Activated naive CD8-positive, alpha-beta T cell treated with anti-CD3 and anti-CD28 coated beads, Interleukin-2, amount 50 U/mL, for 24 hours (primary cell): ENCODE measurements around the gene AGBL1.

Source experiments
- ATAC-seq: fragments of 150-1000 bp; cut with Tn5 transposase; one replicate; pipeline ENCODE4 v1.10.0; 2021
- DNase-seq: peaks from one replicate; pipeline ENCODE4 v3.0.0; 2021
- H3K27ac Mint-ChIP-seq: one replicate; pipeline ENCODE4 v1.8.0; 2021; ENCODE audit warnings: mild to moderate bottlenecking, mixed read lengths
- H3K27me3 Mint-ChIP-seq: one replicate; pipeline ENCODE4 v1.8.0; 2021; ENCODE audit warnings: mixed read lengths
- H3K36me3 Mint-ChIP-seq: one replicate; pipeline ENCODE4 v1.8.0; 2021; ENCODE audit warnings: low read depth, mixed read lengths
- H3K4me1 Mint-ChIP-seq: one replicate; pipeline ENCODE4 v1.8.0; 2021; ENCODE audit warnings: mixed read lengths
- H3K4me3 Mint-ChIP-seq: one replicate; pipeline ENCODE4 v1.8.0; 2021; ENCODE audit warnings: mild to moderate bottlenecking, moderate library complexity, mixed read lengths
- H3K9me3 Mint-ChIP-seq: one replicate; pipeline ENCODE4 v1.8.0; 2021; ENCODE audit warnings: mixed read lengths

AGBL1 gene

GRCh38 chr15:86327230-86327865, 247.7 kb downstream of the AGBL1 start:
- H3K4me3 Mint-ChIP-seq = no peak overlapping the region
- H3K4me1 Mint-ChIP-seq = no peaks in the 10 kb centered on the region
- H3K27me3 Mint-ChIP-seq = peaks cover 9% of the 10 kb centered on the region
- no peaks in the 10 kb centered on the region for H3K36me3 Mint-ChIP-seq
- peaks cover 13% of the 10 kb centered on the region for H3K9me3 Mint-ChIP-seq
- H3K27ac Mint-ChIP-seq = no peak overlapping the region
- ATAC-seq (no peak), DNase-seq (no peak)

GRCh38 chr15:86328658-86329057, 249.0 kb downstream of the AGBL1 start:
- H3K36me3 Mint-ChIP-seq = no peaks in the 10 kb centered on the region
- ATAC-seq = no peak
- no peak overlapping the region for H3K4me3 Mint-ChIP-seq
- no peak for DNase-seq
- H3K4me1 Mint-ChIP-seq = no peaks in the 10 kb centered on the region
- H3K27me3 Mint-ChIP-seq = peaks cover 9% of the 10 kb centered on the region
- peaks cover 13% of the 10 kb centered on the region for H3K9me3 Mint-ChIP-seq
- H3K27ac Mint-ChIP-seq = no peak overlapping the region

- no peak for DNase-seq
- no peak for ATAC-seq
- peaks cover 13% of the 10 kb centered on the region for H3K9me3 Mint-ChIP-seq
- H3K4me3 Mint-ChIP-seq = no peak overlapping the region
- H3K27ac Mint-ChIP-seq = no peak overlapping the region
- peaks cover 9% of the 10 kb centered on the region for H3K27me3 Mint-ChIP-seq
- H3K36me3 Mint-ChIP-seq = no peaks in the 10 kb centered on the region
- H3K4me1 Mint-ChIP-seq = no peaks in the 10 kb centered on the region
Observed at GRCh38 chr15:86329311-86330013, 249.8 kb downstream of the AGBL1 start.

GRCh38 chr15:86333819-86334218, 254.1 kb downstream of the AGBL1 start:
- no peaks in the 10 kb centered on the region for H3K4me1 Mint-ChIP-seq
- H3K27ac Mint-ChIP-seq = no peak overlapping the region
- H3K4me3 Mint-ChIP-seq = no peak overlapping the region
- H3K36me3 Mint-ChIP-seq = no peaks in the 10 kb centered on the region
- DNase-seq = no peak
- H3K27me3 Mint-ChIP-seq = peaks cover 3% of the 10 kb centered on the region
- no peak for ATAC-seq
- H3K9me3 Mint-ChIP-seq = peaks cover 9% of the 10 kb centered on the region

GRCh38 chr15:86336051-86336788, 256.5 kb downstream of the AGBL1 start:
- Mint-ChIP-seq H3K4me3 (no peak overlapping the region), H3K9me3 (peaks cover 8% of the 10 kb centered on the region), H3K4me1 (no peaks in the 10 kb centered on the region), H3K36me3 (no peaks in the 10 kb centered on the region), H3K27ac (no peak overlapping the region), H3K27me3 (peaks cover 5% of the 10 kb centered on the region)
- peak; percentile 33 for ATAC-seq
- no peak for DNase-seq

- Mint-ChIP-seq H3K27ac (no peak overlapping the region), H3K4me3 (no peak overlapping the region), H3K27me3 (peaks cover 3% of the 10 kb centered on the region), H3K36me3 (no peaks in the 10 kb centered on the region), H3K4me1 (no peaks in the 10 kb centered on the region), H3K9me3 (no peaks in the 10 kb centered on the region)
- ATAC-seq = no peak
- DNase-seq = no peak
Observed at GRCh38 chr15:86337071-86337470, 257.4 kb downstream of the AGBL1 start.

- no peak for ATAC-seq
Observed at GRCh38 chr15:86347245-86347644, 267.6 kb downstream of the AGBL1 start.

GRCh38 chr15:86349565-86349964, 269.9 kb downstream of the AGBL1 start:
- no peaks in the 10 kb centered on the region for H3K9me3 Mint-ChIP-seq
- no peak overlapping the region for H3K4me3 Mint-ChIP-seq
- no peak overlapping the region for H3K27ac Mint-ChIP-seq
- DNase-seq = no peak
- ATAC-seq = no peak
- H3K27me3 Mint-ChIP-seq = no peaks in the 10 kb centered on the region
- H3K36me3 Mint-ChIP-seq = no peaks in the 10 kb centered on the region
- no peaks in the 10 kb centered on the region for H3K4me1 Mint-ChIP-seq

More at GRCh38 chr15:86347245-86347644, 267.6 kb downstream of the AGBL1 start:
- Mint-ChIP-seq H3K36me3 (no peaks in the 10 kb centered on the region), H3K9me3 (no peaks in the 10 kb centered on the region), H3K27ac (no peak overlapping the region), H3K4me1 (no peaks in the 10 kb centered on the region), H3K27me3 (no peaks in the 10 kb centered on the region), H3K4me3 (no peak overlapping the region)
- DNase-seq = no peak

- DNase-seq = no peak
- no peak for ATAC-seq
- Mint-ChIP-seq H3K9me3 (no peaks in the 10 kb centered on the region), H3K27ac (no peak overlapping the region), H3K27me3 (no peaks in the 10 kb centered on the region), H3K36me3 (no peaks in the 10 kb centered on the region), H3K4me3 (no peak overlapping the region), H3K4me1 (no peaks in the 10 kb centered on the region)
Observed at GRCh38 chr15:86353213-86353612, 273.5 kb downstream of the AGBL1 start.

GRCh38 chr15:86355361-86355760, 275.7 kb downstream of the AGBL1 start:
- Mint-ChIP-seq H3K4me1 (no peaks in the 10 kb centered on the region), H3K4me3 (no peak overlapping the region), H3K36me3 (no peaks in the 10 kb centered on the region), H3K27me3 (no peaks in the 10 kb centered on the region), H3K9me3 (no peaks in the 10 kb centered on the region), H3K27ac (no peak overlapping the region)
- ATAC-seq (no peak), DNase-seq (no peak)

- no peaks in the 10 kb centered on the region for H3K36me3 Mint-ChIP-seq
- H3K9me3 Mint-ChIP-seq = no peaks in the 10 kb centered on the region
- H3K27me3 Mint-ChIP-seq = no peaks in the 10 kb centered on the region
- no peak overlapping the region for H3K4me3 Mint-ChIP-seq
- no peaks in the 10 kb centered on the region for H3K4me1 Mint-ChIP-seq
- ATAC-seq = no peak
- H3K27ac Mint-ChIP-seq = no peak overlapping the region
- DNase-seq = no peak
Observed at GRCh38 chr15:86355801-86356200, 276.1 kb downstream of the AGBL1 start.

- peaks cover 7% of the 10 kb centered on the region for H3K27me3 Mint-ChIP-seq
- no peak overlapping the region for H3K4me3 Mint-ChIP-seq
- H3K36me3 Mint-ChIP-seq = no peaks in the 10 kb centered on the region
- ATAC-seq = peak; percentile 20
- peaks cover 17% of the 10 kb centered on the region for H3K9me3 Mint-ChIP-seq
- no peak overlapping the region for H3K27ac Mint-ChIP-seq
- no peak for DNase-seq
- no peaks in the 10 kb centered on the region for H3K4me1 Mint-ChIP-seq
Observed at GRCh38 chr15:86362555-86362954, 282.9 kb downstream of the AGBL1 start.

GRCh38 chr15:86373147-86373546, 293.5 kb downstream of the AGBL1 start:
- DNase-seq (no peak), ATAC-seq (no peak)
- H3K27me3 Mint-ChIP-seq = peaks cover 3% of the 10 kb centered on the region
- no peaks in the 10 kb centered on the region for H3K4me1 Mint-ChIP-seq
- peaks cover 8% of the 10 kb centered on the region for H3K9me3 Mint-ChIP-seq
- no peaks in the 10 kb centered on the region for H3K36me3 Mint-ChIP-seq
- no peak overlapping the region for H3K4me3 Mint-ChIP-seq
- H3K27ac Mint-ChIP-seq = no peak overlapping the region

GRCh38 chr15:86375733-86376280, 296.1 kb downstream of the AGBL1 start:
- Mint-ChIP-seq H3K27me3 (peaks cover 3% of the 10 kb centered on the region), H3K9me3 (no peaks in the 10 kb centered on the region), H3K36me3 (no peaks in the 10 kb centered on the region), H3K4me3 (no peak overlapping the region), H3K27ac (no peak overlapping the region), H3K4me1 (no peaks in the 10 kb centered on the region)
- no peak for DNase-seq
- no peak for ATAC-seq

- ATAC-seq (no peak), DNase-seq (no peak)
- H3K27ac Mint-ChIP-seq = no peak overlapping the region
- H3K36me3 Mint-ChIP-seq = no peaks in the 10 kb centered on the region
- H3K9me3 Mint-ChIP-seq = no peaks in the 10 kb centered on the region
- H3K27me3 Mint-ChIP-seq = peaks cover 3% of the 10 kb centered on the region
- no peak overlapping the region for H3K4me3 Mint-ChIP-seq
- no peaks in the 10 kb centered on the region for H3K4me1 Mint-ChIP-seq
Observed at GRCh38 chr15:86377914-86378313, 298.2 kb downstream of the AGBL1 start.
